Vagina (tissue), 2 donors: Measurements from ENCODE around the gene GBP5.

Experiments used
- CTCF ChIP-seq, 3 experiments: fragments of 450-650 bp in 2 of 3; fragments of 200-600 bp in 1 of 3; sonication (generic) in 1 of 3; IDR thresholded peaks; one replicate each; pipeline ENCODE4 v1.5.1; 2017 to 2019; ENCODE audit warnings: antibody characterized with exemption in 3 of 3, mild to moderate bottlenecking in 2 of 3, moderate library complexity in 2 of 3
- POLR2A ChIP-seq, 2 donors: fragments of 450-650 bp; IDR thresholded peaks; one replicate each; pipeline ENCODE4 v1.6.1; 2017; ENCODE audit warnings: antibody characterized with exemption in 2 of 2, mild to moderate bottlenecking in 2 of 2, moderate library complexity in 2 of 2
- POLR2AphosphoS5 ChIP-seq, 2 donors: sonication (generic); formaldehyde crosslinking; IDR thresholded peaks; one replicate each; pipeline ENCODE4 v1.9.0; 2017; ENCODE audit warnings: antibody characterized with exemption in 2 of 2, mild to moderate bottlenecking in 2 of 2, low read depth in 1 of 2; ENCODE audit not compliant: insufficient read depth in 1 of 2

GRCh38 chr1:89287181-89288050, 14.8 kb upstream of the GBP5 start:
- TF ChIP-seq CTCF (IDR thresholded peaks at IDR 0.05) (no peak), POLR2A (IDR thresholded peaks at IDR 0.05) (no peak), POLR2AphosphoS5 (IDR thresholded peaks at IDR 0.05; ENCODE audit: insufficient read depth in 1 of 2, low read depth in 1 of 2) (no peak)
